GM21526 (cell line): Measurements from ENCODE around the gene WDR76.
A peak's percentile ranks its signal among the peaks of the same experiment; 100 is the strongest.
"Not testable (repeated sequence)": the region's sequence is repeated elsewhere in the genome, so short reads cannot be mapped to it uniquely, and the experiment has no call there.

Experiments
- ATAC-seq: cut with Tn5 transposase; IDR thresholded peaks from one replicate; pipeline ENCODE4 v1.9.1; 2021; ENCODE audit warnings: moderate library complexity; ENCODE audit not compliant: unreplicated experiment, low FRiP score

Gene WDR76

DNA sequence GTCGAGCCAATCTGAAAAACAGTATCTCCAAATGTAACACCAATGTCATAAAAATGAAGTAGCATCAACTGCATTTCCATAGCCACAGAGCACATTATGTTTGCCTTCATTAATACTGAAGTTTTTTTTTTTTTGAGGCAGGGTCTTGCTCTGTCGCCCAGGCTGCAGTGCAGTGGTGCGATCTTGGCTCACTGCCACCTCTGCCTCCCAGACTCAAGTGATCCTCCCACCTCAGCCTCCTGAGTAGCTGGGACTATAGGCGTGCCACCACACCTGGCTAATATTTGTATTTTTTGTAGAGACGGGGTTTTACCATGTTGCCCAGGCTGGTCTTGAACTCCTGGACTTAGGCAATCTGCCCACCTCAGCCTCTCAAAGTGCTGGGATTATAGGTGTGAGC is 11.7 kb upstream of the WDR76 start:
- not testable (repeated sequence) for ATAC-seq

DNA sequence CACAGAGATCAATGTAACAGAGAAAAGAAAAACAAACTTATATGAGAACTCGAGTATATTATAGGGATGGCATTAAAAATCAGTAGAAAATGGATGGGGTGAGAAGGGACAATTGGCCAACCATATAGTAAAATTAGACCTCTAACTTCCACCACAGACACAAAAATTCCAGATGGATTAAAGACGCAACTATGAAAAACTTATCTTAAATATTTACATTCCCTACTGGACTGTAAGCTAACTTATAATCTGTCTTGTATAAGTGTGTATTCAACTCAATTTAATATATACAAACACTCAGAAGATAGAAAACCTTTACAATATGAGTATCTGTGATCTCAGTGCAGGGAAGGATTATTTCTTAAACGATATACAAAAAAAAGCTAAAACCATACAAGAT is 5.3 kb upstream of the WDR76 start:
- ATAC-seq = no peak

DNA sequence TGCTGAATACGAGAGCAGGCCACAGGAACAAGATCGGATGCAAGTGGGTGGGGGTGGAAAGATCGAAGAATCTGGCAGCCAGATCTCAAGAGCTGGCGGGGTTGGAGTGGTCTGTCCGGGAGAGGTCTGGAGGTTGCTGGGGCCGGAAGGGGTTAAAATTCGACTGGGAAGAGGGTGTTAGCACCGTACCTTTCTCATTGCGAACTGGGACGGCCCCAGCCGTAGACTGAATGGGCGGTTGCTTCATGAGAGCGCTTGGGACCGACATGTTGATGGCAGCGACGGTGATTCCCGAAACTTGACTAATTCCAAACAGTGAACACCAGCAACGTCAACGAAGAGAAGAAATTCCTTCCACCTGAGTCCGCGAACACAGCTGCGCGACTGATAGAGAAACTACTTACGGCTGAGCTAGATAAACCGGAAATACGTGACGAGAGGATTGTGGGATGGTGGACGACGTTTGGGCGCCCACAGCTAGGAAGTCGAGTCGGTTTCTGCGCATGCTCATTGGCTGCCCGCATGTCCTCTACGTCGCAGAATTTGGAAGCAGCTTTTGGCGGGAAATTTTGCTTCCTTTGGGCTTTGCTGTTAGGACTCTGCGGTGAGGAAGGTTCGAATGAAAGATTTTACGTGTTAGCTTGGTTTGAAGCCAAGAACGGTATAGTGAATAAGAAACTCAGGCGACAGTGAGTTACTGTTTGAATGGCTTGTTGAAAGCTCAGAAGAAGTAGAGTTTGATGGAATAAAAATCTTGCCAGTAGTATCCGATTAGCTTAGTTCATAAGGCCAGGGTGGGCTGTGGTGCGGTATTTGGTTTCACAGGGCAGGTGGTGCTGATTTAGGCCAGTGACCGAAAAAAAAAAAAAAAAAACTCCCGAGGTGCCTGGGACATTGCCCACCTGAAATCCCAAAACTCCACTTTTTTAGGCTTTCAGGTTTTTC is 2.2 kb upstream of the WDR76 start, which contains the start of gene MFAP1:
TSS of gene MFAP1 (minus strand) at position 389 of the 945 bp plus-strand sequence. CDS start at position 268, 121 bp downstream.
- ATAC-seq = peak; percentile 61

DNA sequence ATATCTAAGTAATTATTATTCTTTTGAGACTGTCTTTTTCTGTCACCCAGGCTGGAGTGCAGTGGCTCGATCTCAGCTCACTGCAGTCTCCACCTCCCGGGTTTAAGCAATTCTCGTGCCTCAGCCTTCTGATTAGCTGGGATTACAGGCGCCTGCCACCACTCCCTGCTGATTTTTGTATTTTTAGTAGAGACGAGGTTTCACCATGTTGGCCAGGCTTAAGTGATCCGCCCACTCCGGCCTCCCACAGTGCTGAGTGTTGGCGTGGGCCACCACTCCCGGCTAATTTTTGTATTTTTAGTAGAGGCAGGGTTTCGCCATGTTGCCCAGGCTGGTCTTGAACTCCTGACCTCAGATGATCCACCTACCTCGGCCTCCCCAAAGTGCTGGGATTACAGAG is 1.5 kb upstream of the WDR76 start:
- not testable (repeated sequence) for ATAC-seq

DNA sequence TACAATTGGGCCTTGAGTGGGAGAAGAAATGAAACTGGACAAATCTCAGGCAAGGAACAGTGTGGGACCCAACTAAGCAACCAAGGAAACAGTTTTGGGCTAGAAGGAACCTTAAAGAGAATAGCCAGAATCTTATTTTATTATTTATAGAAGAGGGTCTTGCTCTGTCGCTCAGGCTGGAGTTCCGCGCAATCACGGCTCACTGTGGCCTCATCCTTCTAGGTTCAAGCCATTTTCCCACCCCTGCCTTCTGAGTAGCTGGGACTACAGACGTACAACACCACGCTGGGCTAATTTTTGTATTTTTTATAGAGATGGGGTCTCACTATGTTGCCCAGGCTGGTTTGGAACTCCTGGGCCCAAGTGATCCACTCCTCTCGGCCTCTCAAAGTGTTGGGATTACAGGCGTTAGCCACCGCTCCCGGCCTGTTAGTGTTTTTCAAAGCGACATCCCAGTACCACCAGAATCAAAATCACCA is 734 bp upstream of the WDR76 start:
- no peak for ATAC-seq

DNA sequence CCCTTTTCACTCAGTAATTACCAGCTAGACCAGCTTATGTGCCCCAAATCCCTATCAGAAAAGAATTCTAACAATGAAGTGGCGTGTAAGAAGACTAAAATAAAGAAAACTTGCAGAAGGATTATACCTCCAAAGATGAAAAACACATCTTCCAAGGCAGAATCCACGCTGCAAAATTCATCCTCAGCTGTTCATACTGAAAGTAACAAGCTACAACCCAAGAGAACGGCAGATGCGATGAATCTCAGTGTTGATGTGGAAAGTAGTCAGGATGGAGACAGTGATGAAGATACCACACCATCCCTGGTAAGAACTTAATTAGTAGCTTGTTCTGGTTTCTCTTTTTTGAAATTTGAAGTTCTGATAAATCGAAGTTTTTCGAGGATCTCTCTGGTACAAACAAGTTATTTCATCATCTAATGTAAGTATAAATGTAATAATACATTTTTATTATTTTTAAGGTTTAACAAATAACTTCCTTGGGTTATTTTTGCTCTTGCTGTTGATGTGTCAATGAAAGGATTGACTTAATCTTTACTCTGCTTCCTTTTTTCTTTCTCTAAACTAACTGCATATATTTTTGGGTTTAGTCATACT is 1.4 kb downstream of the WDR76 start:
- ATAC-seq = no peak

DNA sequence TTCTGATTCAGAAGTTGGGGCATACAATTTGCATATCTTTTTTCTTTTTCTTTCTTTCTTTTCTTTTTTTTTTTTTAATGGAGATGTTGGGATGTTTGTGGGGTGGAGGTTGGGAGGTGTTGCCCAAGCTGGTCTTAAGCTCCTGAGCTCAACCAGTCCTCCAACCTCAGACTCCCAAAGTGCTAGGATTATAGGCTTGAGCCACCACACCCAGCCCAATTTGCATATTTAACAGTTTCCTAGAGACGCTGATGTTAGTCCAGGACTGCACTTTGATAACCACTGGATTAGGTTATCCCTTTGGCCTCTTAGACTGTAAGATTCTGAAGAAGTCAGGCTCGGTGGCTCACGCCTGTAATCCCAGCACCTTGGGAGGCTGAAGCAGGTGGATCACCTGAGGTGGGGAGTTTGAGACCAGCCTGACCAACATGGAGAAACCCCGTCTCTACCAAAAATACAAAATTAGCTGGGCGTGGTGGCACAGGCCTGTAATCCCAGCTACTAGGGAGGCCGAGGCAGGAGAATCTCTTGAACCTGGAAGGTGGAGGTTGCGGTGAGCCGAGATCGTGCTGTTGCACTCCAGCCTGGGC is 3.2 kb downstream of the WDR76 start:
- not testable (repeated sequence) for ATAC-seq

DNA sequence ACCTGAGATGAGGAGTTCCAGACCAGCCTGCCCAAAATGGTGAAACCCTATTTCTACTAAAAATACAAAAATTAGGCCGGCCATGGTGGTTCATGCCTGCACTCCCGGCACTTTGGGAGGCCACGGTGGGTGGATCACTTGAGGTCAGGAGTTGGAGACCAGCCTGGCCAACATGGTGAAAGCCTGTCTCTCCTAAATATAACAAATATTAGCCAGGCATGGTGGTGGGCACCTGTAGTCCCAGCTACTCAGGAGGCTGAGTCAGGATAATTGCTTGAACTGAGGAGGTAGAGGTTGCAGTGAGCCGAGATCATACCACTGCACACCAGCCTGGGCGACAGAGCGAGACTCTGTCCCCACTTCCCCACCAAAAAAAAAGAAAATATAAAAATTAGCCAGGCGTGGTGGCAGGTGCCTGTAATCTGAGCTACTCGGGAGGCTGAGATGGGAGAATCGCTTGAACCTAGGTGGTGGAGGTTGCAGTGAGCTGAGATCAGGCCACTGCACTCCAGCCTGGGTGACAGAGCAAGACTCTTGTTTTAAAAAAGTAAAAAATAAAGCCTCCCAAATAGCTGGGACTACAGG is 4.0 kb downstream of the WDR76 start:
- ATAC-seq = not testable (repeated sequence)

DNA sequence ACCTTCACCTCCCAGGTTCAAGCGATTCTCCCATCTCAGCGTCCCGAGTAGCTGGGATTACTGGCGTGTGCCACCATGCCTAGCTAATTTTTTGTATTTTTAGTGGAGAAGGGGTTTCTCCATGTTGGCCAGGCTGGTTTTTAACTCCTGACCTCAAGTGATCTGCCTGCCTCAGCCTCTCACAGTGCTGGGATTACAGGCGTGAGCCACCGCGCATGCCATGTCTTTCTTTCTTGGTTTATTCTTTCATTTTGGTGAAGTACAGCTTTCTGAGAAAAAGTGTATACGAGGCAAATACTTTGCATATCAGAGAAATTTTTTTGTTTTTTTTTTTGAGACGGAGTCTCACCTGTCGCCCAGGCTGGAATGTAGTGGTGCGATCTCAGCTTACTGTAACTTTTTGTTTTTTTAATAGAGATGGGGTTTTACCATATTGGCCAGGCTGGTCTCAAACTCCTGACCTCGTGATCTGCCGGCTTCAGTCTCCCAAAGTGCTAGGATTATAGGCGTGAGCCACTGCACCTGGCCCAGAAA is 4.8 kb downstream of the WDR76 start:
- not testable (repeated sequence) for ATAC-seq

DNA sequence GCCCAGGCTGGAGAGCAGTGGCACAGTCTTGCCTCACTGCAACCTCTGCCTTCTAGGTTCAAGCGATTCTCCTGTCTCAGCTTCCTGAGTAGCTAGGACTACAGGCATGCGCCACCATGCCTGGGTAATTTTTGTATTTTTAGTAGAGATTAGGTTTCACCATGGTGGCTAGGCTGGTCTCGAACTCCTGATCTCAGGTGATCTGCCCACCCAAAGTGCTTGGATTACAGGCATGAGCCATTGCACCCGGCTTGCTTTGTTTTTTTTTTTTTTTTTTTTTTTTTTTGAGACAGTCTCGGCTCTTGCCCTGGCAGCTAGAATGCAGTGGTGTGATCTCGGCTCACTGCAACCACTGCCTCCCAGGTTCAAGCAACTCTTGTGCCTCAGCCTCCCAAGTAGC is 5.7 kb downstream of the WDR76 start:
- ATAC-seq = not testable (repeated sequence)

DNA sequence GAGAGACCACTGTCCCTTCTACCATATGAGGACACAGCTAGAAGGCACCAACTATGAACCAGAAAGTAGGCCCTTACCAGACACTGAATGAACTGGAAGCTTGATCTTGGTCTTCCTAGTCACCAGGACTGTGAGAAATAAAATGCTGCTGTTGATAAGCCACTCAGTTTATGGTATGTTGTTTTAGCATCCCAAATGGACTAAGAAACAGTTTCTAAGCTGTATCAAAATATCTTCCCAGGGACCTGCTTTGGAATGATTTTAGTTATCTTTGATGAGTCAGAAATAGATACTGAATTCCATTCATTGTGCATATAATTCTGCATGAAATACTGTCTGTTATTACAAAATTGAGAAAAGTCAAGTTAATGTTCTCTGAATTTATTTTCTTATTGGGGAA is 18.6 kb downstream of the WDR76 start:
- no peak for ATAC-seq

DNA sequence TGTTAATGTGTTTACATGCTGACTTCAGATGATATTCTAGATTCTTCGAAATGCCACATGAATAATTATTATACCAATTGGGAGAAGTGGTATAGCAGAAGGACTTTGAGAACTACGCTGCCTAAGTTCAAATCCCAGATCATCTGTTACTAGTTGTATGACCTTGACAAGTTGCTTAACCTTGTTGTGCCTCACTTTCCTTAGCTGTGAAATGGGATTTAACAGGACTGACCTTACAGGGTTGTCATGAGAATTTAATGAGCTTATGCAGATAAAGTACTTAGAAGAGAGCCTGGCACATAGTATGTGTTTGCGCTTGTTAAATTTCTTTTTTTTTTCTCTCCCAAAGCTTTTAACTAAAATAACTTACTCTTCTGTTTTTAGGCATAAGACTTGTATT is 24.4 kb downstream of the WDR76 start:
- no peak for ATAC-seq

DNA sequence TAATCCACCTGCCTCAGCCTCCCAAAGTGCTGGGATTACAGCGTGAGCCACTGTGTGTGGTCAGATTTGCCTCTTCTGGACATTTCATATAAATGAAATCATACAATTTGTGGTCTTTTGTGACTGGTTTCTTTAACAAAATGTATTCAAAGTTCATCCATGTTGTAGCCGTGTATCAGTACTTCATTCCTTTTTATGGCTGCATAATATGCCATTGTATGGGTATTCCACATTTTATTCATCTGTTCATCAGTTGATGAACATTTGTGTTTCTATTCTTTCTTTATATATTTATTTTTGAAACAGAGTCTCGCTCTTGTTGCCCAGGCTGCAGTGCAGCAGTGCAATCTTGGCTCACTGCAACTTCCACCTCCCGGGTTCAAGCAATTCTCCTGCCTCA is 25.8 kb downstream of the WDR76 start:
- no peak for ATAC-seq

DNA sequence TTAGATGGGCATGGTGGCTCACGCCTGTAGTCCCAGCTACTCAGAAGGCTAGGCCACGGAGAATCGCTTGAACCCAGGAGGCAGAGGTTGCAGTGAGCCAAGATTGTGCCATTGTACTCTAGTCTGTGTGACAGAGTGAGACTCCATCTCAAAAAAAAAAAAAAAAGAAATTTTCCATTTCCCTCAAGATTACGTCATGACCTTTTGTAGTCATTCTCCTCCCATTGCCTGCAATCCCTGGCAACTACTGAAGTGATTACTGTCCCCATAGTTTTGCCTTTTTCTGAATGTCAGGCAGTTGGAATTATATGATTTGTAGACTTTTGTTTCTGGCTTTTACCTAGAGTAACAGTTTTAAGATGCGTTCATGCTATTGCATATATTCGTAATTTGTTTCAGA is 28.0 kb downstream of the WDR76 start:
- no peak for ATAC-seq

DNA sequence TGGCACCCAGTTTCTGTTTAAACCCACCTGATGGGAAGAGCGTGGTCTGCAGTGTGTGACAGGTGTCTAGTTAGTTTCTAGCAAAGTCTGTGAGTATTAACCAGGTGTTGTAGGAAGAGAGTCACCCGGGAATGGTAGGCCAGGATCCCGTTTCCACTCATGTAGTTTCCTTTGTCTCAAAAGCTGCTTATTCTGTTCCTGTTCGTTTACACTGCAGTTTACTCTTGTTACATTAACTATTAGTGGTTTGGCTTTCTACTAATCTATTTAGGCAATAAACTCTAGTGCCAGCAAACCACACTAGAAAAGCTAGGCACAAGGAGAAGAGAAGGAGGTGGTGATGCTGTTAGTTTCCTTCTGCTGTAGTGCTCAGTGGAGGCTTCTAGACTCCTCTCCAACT is 32.7 kb downstream of the WDR76 start:
- ATAC-seq = no peak

DNA sequence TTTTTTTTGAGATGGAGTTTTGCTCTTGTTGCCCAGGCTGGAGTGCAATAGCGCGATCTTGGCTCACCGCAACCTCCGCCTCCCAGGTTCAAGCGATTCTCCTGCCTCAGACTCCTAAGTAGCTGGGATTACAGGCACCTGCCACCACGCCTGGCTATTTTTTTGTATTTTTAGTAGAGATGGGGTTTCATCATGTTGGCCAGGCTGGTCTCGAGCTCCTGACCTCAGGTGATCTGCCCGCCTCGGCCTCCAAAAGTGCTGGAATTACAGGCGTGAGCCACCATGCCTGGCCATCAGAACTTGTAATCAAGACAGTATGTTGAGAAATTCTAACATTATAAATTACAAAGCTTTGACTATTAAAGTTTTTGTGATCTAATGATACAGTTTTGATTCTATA is 39.8 kb downstream of the WDR76 start:
- not testable (repeated sequence) for ATAC-seq

DNA sequence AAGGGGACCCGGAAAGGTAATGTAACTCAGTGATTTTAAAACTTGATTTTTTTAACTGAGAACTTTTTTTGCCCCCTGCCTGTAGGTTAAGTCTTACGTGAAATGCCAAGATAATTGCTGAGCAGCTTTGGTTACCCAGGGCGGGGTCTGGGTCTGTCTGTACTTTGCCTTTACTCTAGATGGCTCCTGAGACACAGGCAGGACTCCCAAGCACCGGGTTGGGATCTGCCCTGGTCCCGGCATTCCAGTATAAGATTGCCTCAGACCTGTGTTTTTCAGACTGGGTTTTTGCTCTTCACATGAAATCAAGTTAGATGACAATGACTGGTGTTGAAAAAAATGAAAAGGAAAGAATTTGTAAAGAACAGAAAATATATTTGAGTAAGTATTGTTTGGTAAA is 40.3 kb downstream of the WDR76 start:
- no peak for ATAC-seq

DNA sequence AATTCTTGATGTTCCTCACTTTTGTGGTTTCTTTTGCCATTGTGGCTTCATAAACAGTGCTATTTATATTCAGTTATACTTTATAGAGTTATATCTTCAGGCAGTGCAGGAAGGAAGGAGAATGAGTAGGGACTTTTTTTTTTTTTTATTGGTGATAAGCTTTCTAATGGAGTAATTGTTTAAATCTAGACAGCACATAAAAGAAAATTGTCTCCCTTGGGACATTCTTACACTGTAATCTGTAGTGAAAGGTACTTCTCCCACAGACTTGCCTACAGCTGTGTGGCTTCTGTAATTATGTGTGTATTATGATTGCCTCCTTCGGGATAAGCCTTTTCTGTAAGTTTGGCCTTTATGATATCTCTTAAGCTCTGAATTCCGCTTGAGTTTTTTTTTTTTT is 41.6 kb downstream of the WDR76 start:
- ATAC-seq = no peak

DNA sequence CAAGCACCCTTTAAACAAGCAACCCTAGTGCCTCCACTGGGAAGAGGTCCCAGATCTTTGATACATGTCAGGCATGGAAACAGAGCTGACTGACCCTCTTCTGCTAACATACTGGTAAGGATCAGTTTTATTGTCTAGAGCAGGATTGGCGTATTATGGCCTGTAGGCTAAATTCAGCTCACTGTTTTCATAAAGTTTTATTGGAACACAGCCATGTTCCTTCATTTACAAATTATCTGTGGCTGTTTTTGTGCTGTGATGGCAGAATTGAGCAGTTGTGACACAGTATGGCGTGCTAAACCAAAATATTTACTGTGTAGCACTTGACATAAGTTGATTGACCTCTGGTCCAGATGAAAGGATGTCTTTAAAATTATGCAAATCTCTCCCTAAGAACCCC is 45.0 kb downstream of the WDR76 start:
- no peak for ATAC-seq

DNA sequence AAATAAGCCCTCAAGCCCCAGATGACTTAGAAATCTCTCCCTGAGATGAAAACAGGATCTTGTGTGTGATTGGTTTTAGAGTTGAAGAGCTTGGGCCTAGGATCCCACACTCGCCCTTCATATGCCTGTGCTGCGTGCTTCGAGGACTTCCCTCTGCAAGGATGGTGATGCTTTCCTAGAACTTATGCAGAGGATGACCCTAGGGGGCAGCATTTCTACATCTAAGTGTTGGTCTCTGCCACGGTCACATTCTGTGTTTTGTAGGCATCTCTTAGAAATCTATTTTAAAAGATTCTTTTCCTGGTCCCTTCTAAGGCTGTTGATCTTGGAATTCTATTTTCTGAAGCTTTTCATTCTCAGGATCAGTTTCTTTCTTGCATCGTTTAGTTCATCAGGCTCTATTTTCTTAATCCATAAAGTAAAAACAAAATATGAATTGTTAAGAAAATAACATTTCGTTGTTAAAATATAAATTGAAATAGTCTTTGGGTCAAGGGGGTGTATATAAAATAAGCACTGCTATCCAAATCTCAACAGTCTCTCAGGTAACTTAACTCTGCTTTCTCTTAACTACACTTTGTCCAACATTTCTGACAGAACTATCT is 45.7 kb downstream of the WDR76 start:
- no peak for ATAC-seq
